Calu3 (cell line): ENCODE measurements around the gene KHDC3L. TPM values are rescaled to one million over a fixed set of nuclear protein-coding genes. Genes with fewer than 3 reads are reported as not detected.

Experiments
- BruUV-seq: library from RNA; stranded (reverse); fragments of 400-500 nt; replicated peaks from 2 replicates; lab custom pipeline; 2021; lab: Mats Ljungman, UMichigan
- CTCF ChIA-PET: fragments of 300-600 bp; sonication (Branson Sonifier 250); formaldehyde crosslinking; loops from one replicate; lab custom pipeline; 2022; ENCODE audit warnings: antibody characterized with exemption; lab: Charles Lee
- DNase-seq: peaks from one replicate; pipeline ENCODE4 v3.0.0; 2022
- H3K27ac Mint-ChIP-seq: one replicate; pipeline ENCODE4 v1.8.0; 2022; ENCODE audit warnings: mixed read lengths; ENCODE audit not compliant: unreplicated experiment
- H3K27me3 Mint-ChIP-seq: one replicate; pipeline ENCODE4 v1.8.0; 2022; ENCODE audit warnings: mixed read lengths; ENCODE audit not compliant: unreplicated experiment
- H3K36me3 Mint-ChIP-seq: one replicate; pipeline ENCODE4 v1.8.0; 2022; ENCODE audit warnings: mild to moderate bottlenecking, moderate library complexity, mixed read lengths; ENCODE audit not compliant: insufficient read depth, unreplicated experiment
- H3K4me1 Mint-ChIP-seq: one replicate; pipeline ENCODE4 v1.8.0; 2022; ENCODE audit warnings: mild to moderate bottlenecking, low read depth, mixed read lengths; ENCODE audit not compliant: unreplicated experiment
- H3K4me3 Mint-ChIP-seq: one replicate; pipeline ENCODE4 v1.8.0; 2022; ENCODE audit warnings: mild to moderate bottlenecking, low read depth, moderate library complexity, mixed read lengths; ENCODE audit not compliant: unreplicated experiment
- H3K9me3 Mint-ChIP-seq: one replicate; pipeline ENCODE4 v1.8.0; 2022; ENCODE audit warnings: low read depth, mixed read lengths; ENCODE audit not compliant: unreplicated experiment
- CTCF ChIP-seq: fragments of 200-600 bp; IDR thresholded peaks from one replicate; pipeline ENCODE4 v1.8.0; 2022; ENCODE audit warnings: antibody characterized with exemption; ENCODE audit not compliant: unreplicated experiment
- intact Hi-C: fragments of 100-400 bp; cut with micrococcal nuclease; formaldehyde crosslinking; loops from one replicate; pipeline ENCODE4 v1.10.0; 2022; ENCODE audit not compliant: unreplicated experiment
- total RNA-seq: library from RNA; stranded (reverse); gene quantifications from 2 replicates; pipeline ENCODE4 v1.2.3, GENCODE V29; 2022

The KHDC3L gene
- total RNA-seq, 1 experiment from 2014 or later: not detected

GRCh38 chr6:73394577-73395354 is 32.3 kb downstream of the KHDC3L start, which contains the start of gene DDX43:
TSS of gene DDX43 (plus strand) at chr6:73394828. CDS start at chr6:73394906, 78 bp downstream.
- Mint-ChIP-seq H3K27ac (peak within 1 kb of the TSS; percentile 98), H3K4me3 (peak within 1 kb of the TSS; percentile 92), H3K27me3 (no peaks in the 10 kb centered on the region), H3K36me3 (peaks cover 24% of the 10 kb centered on the region), H3K9me3 (no peaks in the 10 kb centered on the region), H3K4me1 (peaks cover 7% of the 10 kb centered on the region)
- no peak for TF ChIP-seq CTCF
- intact Hi-C loops: no loop called here
- CTCF ChIA-PET: interaction anchor here (0.6 to 1.3 kb wide), 4 partner anchors 56 to 774 kb away, joined by 4 to 7 read pairs (median 6); partner anchors contain the start of gene EEF1A1
- DNase-seq: peak; percentile 94
- no TSS peak for BruUV-seq

- CTCF ChIA-PET: no interaction called here
- H3K4me3 Mint-ChIP-seq: peak overlapping the region; percentile 92
- peaks cover 24% of the 10 kb centered on the region for H3K36me3 Mint-ChIP-seq
- intact Hi-C loops: no loop called here
- no peaks in the 10 kb centered on the region for H3K9me3 Mint-ChIP-seq
- H3K27me3 Mint-ChIP-seq: no peaks in the 10 kb centered on the region
- DNase-seq: no peak
- BruUV-seq: no TSS peak
- H3K4me1 Mint-ChIP-seq: peaks cover 7% of the 10 kb centered on the region
- no peak overlapping the region for H3K27ac Mint-ChIP-seq
- TF ChIP-seq CTCF: no peak
These were observed 33.4 kb downstream of the KHDC3L start for GRCh38 chr6:73395875-73396274.

- Mint-ChIP-seq H3K4me3 (no peak overlapping the region), H3K9me3 (no peaks in the 10 kb centered on the region), H3K27ac (no peak overlapping the region), H3K36me3 (peaks cover 13% of the 10 kb centered on the region), H3K27me3 (no peaks in the 10 kb centered on the region), H3K4me1 (no peaks in the 10 kb centered on the region)
- TF ChIP-seq CTCF: no peak
- BruUV-seq: no TSS peak
- CTCF ChIA-PET: no interaction called here
- intact Hi-C loops: no loop called here
- DNase-seq: no peak
These were observed 38.2 kb downstream of the KHDC3L start for GRCh38 chr6:73400656-73401055.

- H3K4me3 Mint-ChIP-seq: no peak overlapping the region
- TF ChIP-seq CTCF: no peak
- peaks cover 18% of the 10 kb centered on the region for H3K36me3 Mint-ChIP-seq
- intact Hi-C loops: no loop called here
- BruUV-seq: no TSS peak
- DNase-seq: no peak
- H3K27ac Mint-ChIP-seq: no peak overlapping the region
- no peaks in the 10 kb centered on the region for H3K4me1 Mint-ChIP-seq
- CTCF ChIA-PET: interaction anchor here (0.6 kb wide), 2 partner anchors 67 to 297 kb away, joined by 4 to 5 read pairs; no protein-coding TSS in a partner anchor
- H3K27me3 Mint-ChIP-seq: no peaks in the 10 kb centered on the region
- no peaks in the 10 kb centered on the region for H3K9me3 Mint-ChIP-seq
These were observed 46.9 kb downstream of the KHDC3L start for GRCh38 chr6:73409395-73409794.
